GM12891 (cell line): ENCODE results near the gene ZNF655.

Experiments
- DNase-seq: peaks from one replicate; pipeline ENCODE4 v3.0.0; 2011; ENCODE audit warnings: low spot score; ENCODE audit not compliant: insufficient read length
- FAIRE-seq: peaks from 2 replicates; lab custom pipeline; 2011; peaks lifted over from hg19 to GRCh38; lab: Jason Lieb, UNC
- PAX5 ChIP-seq: IDR thresholded peaks from 2 replicates; pipeline ENCODE4 v1.6.1; 2011; ENCODE audit warnings: low read length, moderate library complexity, mild to moderate bottlenecking; ENCODE audit not compliant: insufficient read depth, severe bottlenecking
- POLR2A ChIP-seq: IDR thresholded peaks from 2 replicates; pipeline ENCODE4 v1.6.1; 2011; ENCODE audit warnings: low read depth, low read length, control low read depth
- POLR2AphosphoS5 ChIP-seq: IDR thresholded peaks from 2 replicates; pipeline ENCODE4 v1.6.1; 2011; ENCODE audit warnings: low read depth, low read length, control low read depth
- POU2F2 ChIP-seq: IDR thresholded peaks from 2 replicates; pipeline ENCODE4 v1.6.1; 2011; ENCODE audit warnings: low read depth, mild to moderate bottlenecking, control low read depth, low read length, moderate library complexity
- SPI1 ChIP-seq: IDR thresholded peaks from 2 replicates; pipeline ENCODE4 v1.6.1; 2011; ENCODE audit warnings: low read depth, low read length, control low read depth
- TAF1 ChIP-seq: IDR thresholded peaks from 2 replicates; pipeline ENCODE4 v1.6.1; 2011; ENCODE audit warnings: low read depth, low read length, control low read depth

Gene ZNF655

GRCh38 chr7:99619571-99620130 lies 61.2 kb downstream of the ZNF655 start:
- TF ChIP-seq POLR2A (no peak), POU2F2 (no peak), SPI1 (no peak), PAX5 (no peak), POLR2AphosphoS5 (no peak), TAF1 (no peak)
- no peak for FAIRE-seq
- DNase-seq, result no peak

- no peak for TF ChIP-seq POLR2A
- TF ChIP-seq PAX5, result no peak
- no peak for TF ChIP-seq TAF1
- TF ChIP-seq POU2F2, result no peak
- TF ChIP-seq SPI1, result no peak
- no peak for TF ChIP-seq POLR2AphosphoS5
- FAIRE-seq, result no peak
- no peak for DNase-seq
These were observed 62.8 kb downstream of the ZNF655 start for GRCh38 chr7:99621271-99621670.

- FAIRE-seq (no peak), DNase-seq (no peak)
- no peak for TF ChIP-seq POU2F2
- no peak for TF ChIP-seq PAX5
These were observed 64.2 kb downstream of the ZNF655 start for GRCh38 chr7:99622596-99622995.

- no peak for FAIRE-seq
- DNase-seq, result no peak
- no peak for TF ChIP-seq TAF1
These were observed 64.8 kb downstream of the ZNF655 start for GRCh38 chr7:99623091-99623693.

- FAIRE-seq (peak; percentile 63), DNase-seq (no peak)
- TF ChIP-seq POU2F2 (no peak), POLR2A (no peak), TAF1 (no peak), PAX5 (no peak), POLR2AphosphoS5 (no peak), SPI1 (no peak)
These were observed 65.4 kb downstream of the ZNF655 start for GRCh38 chr7:99623702-99624447.

- TF ChIP-seq SPI1 (no peak), TAF1 (no peak), POU2F2 (no peak), PAX5 (no peak), POLR2AphosphoS5 (no peak), POLR2A (no peak)
These were observed 66.0 kb downstream of the ZNF655 start for GRCh38 chr7:99624484-99624883.

GRCh38 chr7:99625321-99625720 lies 66.9 kb downstream of the ZNF655 start:
- FAIRE-seq (peak; percentile 5), DNase-seq (no peak)

More at GRCh38 chr7:99624484-99624883, 66.0 kb downstream of the ZNF655 start:
- DNase-seq (no peak), FAIRE-seq (peak; percentile 87)

GRCh38 chr7:99625961-99626360 lies 67.5 kb downstream of the ZNF655 start:
- DNase-seq (no peak), FAIRE-seq (no peak)
- TF ChIP-seq TAF1 (no peak), POLR2AphosphoS5 (no peak), POLR2A (no peak), SPI1 (no peak), POU2F2 (no peak), PAX5 (no peak)

More at GRCh38 chr7:99625321-99625720, 66.9 kb downstream of the ZNF655 start:
- TF ChIP-seq POLR2AphosphoS5 (no peak), SPI1 (no peak), POLR2A (no peak), POU2F2 (no peak), TAF1 (no peak), PAX5 (no peak)
